ENCODE data around the gene CD79A.

CD79A gene

GRCh38 chr19:41926763-41927496 lies 49.9 kb downstream of the CD79A start:
- Histone ChIP-seq H3K79me2 (no peaks in the 10 kb centered on the region), H3K27me3 (ENCODE audit: control insufficient read depth, insufficient read depth, low read length) (no peaks in the 10 kb centered on the region), H3K4me2 (ENCODE audit: low read length) (no peak overlapping the region), H3K4me3 (ENCODE audit: low read depth, low read length) (no peak overlapping the region), H3K4me1 (peaks cover 20% of the 10 kb centered on the region), H3K36me3 (ENCODE audit: control insufficient read depth, insufficient read depth, low read length) (no peaks in the 10 kb centered on the region), H3K9ac (no peak overlapping the region), H2AFZ (no peak overlapping the region), H3K9me3 (ENCODE audit: control insufficient read depth, low read length) (no peaks in the 10 kb centered on the region), H3K27ac (no peak overlapping the region)
- TF ChIP-seq, protein P1, sequence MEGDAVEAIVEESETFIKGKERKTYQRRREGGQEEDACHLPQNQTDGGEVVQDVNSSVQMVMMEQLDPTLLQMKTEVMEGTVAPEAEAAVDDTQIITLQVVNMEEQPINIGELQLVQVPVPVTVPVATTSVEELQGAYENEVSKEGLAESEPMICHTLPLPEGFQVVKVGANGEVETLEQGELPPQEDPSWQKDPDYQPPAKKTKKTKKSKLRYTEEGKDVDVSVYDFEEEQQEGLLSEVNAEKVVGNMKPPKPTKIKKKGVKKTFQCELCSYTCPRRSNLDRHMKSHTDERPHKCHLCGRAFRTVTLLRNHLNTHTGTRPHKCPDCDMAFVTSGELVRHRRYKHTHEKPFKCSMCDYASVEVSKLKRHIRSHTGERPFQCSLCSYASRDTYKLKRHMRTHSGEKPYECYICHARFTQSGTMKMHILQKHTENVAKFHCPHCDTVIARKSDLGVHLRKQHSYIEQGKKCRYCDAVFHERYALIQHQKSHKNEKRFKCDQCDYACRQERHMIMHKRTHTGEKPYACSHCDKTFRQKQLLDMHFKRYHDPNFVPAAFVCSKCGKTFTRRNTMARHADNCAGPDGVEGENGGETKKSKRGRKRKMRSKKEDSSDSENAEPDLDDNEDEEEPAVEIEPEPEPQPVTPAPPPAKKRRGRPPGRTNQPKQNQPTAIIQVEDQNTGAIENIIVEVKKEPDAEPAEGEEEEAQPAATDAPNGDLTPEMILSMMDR (IDR thresholded peaks at IDR 0.05): no peak

DNA sequence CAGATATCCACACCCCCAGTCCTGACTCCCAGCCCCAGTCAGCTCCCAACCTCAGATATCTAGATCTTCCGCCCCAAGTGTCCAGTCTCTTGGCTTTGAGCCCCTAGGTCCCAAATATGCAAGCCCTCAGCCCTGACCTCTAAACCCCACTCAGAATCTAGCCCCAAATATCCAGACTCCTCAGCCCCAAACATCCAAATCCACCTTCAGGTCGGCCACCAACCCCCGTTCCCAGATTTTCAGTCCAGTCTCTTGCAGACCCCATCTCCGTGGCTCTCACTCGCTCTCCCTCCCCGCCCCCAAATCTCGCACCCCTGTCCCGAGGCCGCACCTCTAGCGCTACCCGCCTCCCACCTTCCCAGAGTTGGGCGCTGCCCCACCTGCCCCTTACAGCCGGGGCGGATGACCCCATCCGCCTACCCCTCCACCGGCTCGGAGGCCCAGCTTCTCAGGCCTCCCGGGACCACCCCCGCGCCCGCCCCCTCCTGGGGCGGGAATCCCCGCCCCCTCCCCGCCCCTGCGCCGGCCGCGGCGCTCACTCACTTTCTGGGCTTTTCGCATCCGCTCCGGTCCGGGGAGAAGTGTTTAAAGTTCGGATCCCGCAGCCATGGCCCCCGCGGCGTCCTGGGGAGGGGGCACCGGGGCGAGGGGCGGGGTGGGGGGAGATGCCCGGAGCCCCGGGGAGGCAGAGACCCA lies 50.6 kb downstream of the CD79A start:
- no peaks in the 10 kb centered on the region for H3K9me3 ChIP-seq (ENCODE audit: control insufficient read depth, low read length)
- H3K27me3 ChIP-seq (ENCODE audit: control insufficient read depth, insufficient read depth, low read length): no peaks in the 10 kb centered on the region
- H2AFZ ChIP-seq: peak overlapping the region; percentile 64
- peaks cover 20% of the 10 kb centered on the region for H3K4me1 ChIP-seq
- TF ChIP-seq, protein P1 (IDR thresholded peaks at IDR 0.05): no peak
- H3K4me3 ChIP-seq (ENCODE audit: low read depth, low read length): peak overlapping the region; percentile 60
- H3K36me3 ChIP-seq (ENCODE audit: control insufficient read depth, insufficient read depth, low read length): no peaks in the 10 kb centered on the region
- H3K9ac ChIP-seq: no peak overlapping the region
- H3K4me2 ChIP-seq (ENCODE audit: low read length): peak overlapping the region; percentile 93
- no peaks in the 10 kb centered on the region for H3K79me2 ChIP-seq
- no peak overlapping the region for H3K27ac ChIP-seq

GRCh38 chr19:41928221-41928683 lies 51.2 kb downstream of the CD79A start, which contains the start of gene ERFL:
Gene ERFL (minus strand): TSS chr19:41928449. CDS start chr19:41912919, 15,530 bp downstream.
- no peak within 1 kb of the TSS for H3K27ac ChIP-seq
- TF ChIP-seq, protein P1 (IDR thresholded peaks at IDR 0.05): no peak

GRCh38 chr19:41928754-41929535 lies 51.9 kb downstream of the CD79A start:
- Histone ChIP-seq H3K4me1 (peaks cover 20% of the 10 kb centered on the region), H3K4me3 (ENCODE audit: low read depth, low read length) (peak overlapping the region; percentile 60), H3K36me3 (ENCODE audit: control insufficient read depth, insufficient read depth, low read length) (no peaks in the 10 kb centered on the region), H3K27me3 (ENCODE audit: control insufficient read depth, insufficient read depth, low read length) (no peaks in the 10 kb centered on the region), H3K9me3 (ENCODE audit: control insufficient read depth, low read length) (no peaks in the 10 kb centered on the region), H3K27ac (no peak overlapping the region), H2AFZ (peak overlapping the region; percentile 33), H3K79me2 (no peaks in the 10 kb centered on the region), H3K9ac (no peak overlapping the region), H3K4me2 (ENCODE audit: low read length) (peak overlapping the region; percentile 93)
- TF ChIP-seq, protein P1 (IDR thresholded peaks at IDR 0.05): no peak

More at GRCh38 chr19:41928221-41928683, 51.2 kb downstream of the CD79A start, which contains the start of gene ERFL:
- Histone ChIP-seq H3K36me3 (ENCODE audit: control insufficient read depth, insufficient read depth, low read length) (no peaks in the 10 kb centered on the region), H3K4me1 (peaks cover 20% of the 10 kb centered on the region), H2AFZ (peak within 1 kb of the TSS; percentile 64), H3K9ac (no peak within 1 kb of the TSS), H3K27me3 (ENCODE audit: control insufficient read depth, insufficient read depth, low read length) (no peaks in the 10 kb centered on the region), H3K79me2 (no peaks in the 10 kb centered on the region), H3K4me2 (ENCODE audit: low read length) (peak within 1 kb of the TSS; percentile 93), H3K9me3 (ENCODE audit: control insufficient read depth, low read length) (no peaks in the 10 kb centered on the region), H3K4me3 (ENCODE audit: low read depth, low read length) (peak within 1 kb of the TSS; percentile 60)
